Prostate gland (tissue), 2 donors: Measurements from ENCODE around the gene MIS18A. TPM values are rescaled to one million over a fixed set of nuclear protein-coding genes. Genes with fewer than 3 reads are reported as not detected.

Source experiments
- DNase-seq: peaks from one replicate; pipeline ENCODE4 v3.0.0-alpha.2; 2019; ENCODE audit warnings: low spot score
- H3K27ac ChIP-seq, 2 donors: fragments of 200-600 bp; sonication (generic); 2 replicates each; pipeline ENCODE4 v1.5.1; 2017 to 2019
- H3K27me3 ChIP-seq: fragments of 200-600 bp; sonication (generic); replicated peaks from 2 replicates; pipeline ENCODE4 v1.5.1; 2019; ENCODE audit not compliant: insufficient read depth
- H3K36me3 ChIP-seq, 2 donors: fragments of 200-600 bp; sonication (generic); 1 replicate in 1 of 2; 2 replicates in 1 of 2; pipeline versions ENCODE4 v1.5.1 to v1.8.1; 2017 to 2019
- H3K4me1 ChIP-seq: fragments of 200-600 bp; sonication (generic); replicated peaks from 2 replicates; pipeline ENCODE4 v1.5.1; 2019
- H3K4me3 ChIP-seq, 2 donors: fragments of 200-600 bp; sonication (generic); 2 replicates each; pipeline ENCODE4 v1.5.1; 2017 to 2019
- H3K9me3 ChIP-seq: fragments of 200-600 bp; sonication (generic); 2 replicates; pipeline ENCODE4 v1.5.1; 2017
- POLR2A ChIP-seq: fragments of 450-650 bp; IDR thresholded peaks from one replicate; pipeline ENCODE4 v1.6.1; 2016; ENCODE audit warnings: antibody characterized with exemption, mild to moderate bottlenecking
- POLR2AphosphoS5 ChIP-seq: sonication (generic); formaldehyde crosslinking; IDR thresholded peaks from one replicate; pipeline ENCODE4 v1.6.1; 2017; ENCODE audit warnings: antibody characterized with exemption
- WGBS: methylation state at CpG from one replicate; pipeline ENCODE4 v1.1.5; 2018; 5-methylcytosine and 5-hydroxymethylcytosine counted together
- intact Hi-C: fragments of 100-400 bp; cut with DNase I; formaldehyde crosslinking; loops from one replicate; pipeline ENCODE4 v1.14.2; 2022
- total RNA-seq, 2 donors: library from RNA; depleted of rRNA; stranded (reverse); fragments of >200 nt; gene quantifications; one replicate each; pipeline ENCODE4 v1.1.0, GENCODE V29; 2016
- TF ChIP-seq, protein P1 (sequence below), 4 experiments: fragments of 200-600 bp in 2 of 4; fragments of 450-650 bp in 2 of 4; sonication (generic) in 2 of 4; IDR thresholded peaks; 1 replicate in 3 of 4; 2 replicates in 1 of 4; pipeline ENCODE4 v1.5.1; 2016 to 2019; ENCODE audit warnings: antibody characterized with exemption in 4 of 4, mild to moderate bottlenecking in 2 of 4, moderate library complexity in 2 of 4

MIS18A gene
- total RNA-seq, 2 donors from 2014 or later: 10.7 to 17.8 TPM

- DNase-seq: no peak
- no peak overlapping the region for H3K27ac ChIP-seq
- H3K27me3 ChIP-seq: no peaks in the 10 kb centered on the region
- peaks cover 30 to 33% of the 10 kb centered on the region in 2 donors for H3K36me3 ChIP-seq
- intact Hi-C loops: no loop called here
- no peaks in the 10 kb centered on the region for H3K9me3 ChIP-seq
- no peak overlapping the region for H3K4me3 ChIP-seq
- no peaks in the 10 kb centered on the region for H3K4me1 ChIP-seq
- 94% methylated on average over 7 of the region's 7 CpGs for WGBS
- TF ChIP-seq POLR2AphosphoS5: no peak
- no peak for TF ChIP-seq POLR2A
- TF ChIP-seq, protein P1, sequence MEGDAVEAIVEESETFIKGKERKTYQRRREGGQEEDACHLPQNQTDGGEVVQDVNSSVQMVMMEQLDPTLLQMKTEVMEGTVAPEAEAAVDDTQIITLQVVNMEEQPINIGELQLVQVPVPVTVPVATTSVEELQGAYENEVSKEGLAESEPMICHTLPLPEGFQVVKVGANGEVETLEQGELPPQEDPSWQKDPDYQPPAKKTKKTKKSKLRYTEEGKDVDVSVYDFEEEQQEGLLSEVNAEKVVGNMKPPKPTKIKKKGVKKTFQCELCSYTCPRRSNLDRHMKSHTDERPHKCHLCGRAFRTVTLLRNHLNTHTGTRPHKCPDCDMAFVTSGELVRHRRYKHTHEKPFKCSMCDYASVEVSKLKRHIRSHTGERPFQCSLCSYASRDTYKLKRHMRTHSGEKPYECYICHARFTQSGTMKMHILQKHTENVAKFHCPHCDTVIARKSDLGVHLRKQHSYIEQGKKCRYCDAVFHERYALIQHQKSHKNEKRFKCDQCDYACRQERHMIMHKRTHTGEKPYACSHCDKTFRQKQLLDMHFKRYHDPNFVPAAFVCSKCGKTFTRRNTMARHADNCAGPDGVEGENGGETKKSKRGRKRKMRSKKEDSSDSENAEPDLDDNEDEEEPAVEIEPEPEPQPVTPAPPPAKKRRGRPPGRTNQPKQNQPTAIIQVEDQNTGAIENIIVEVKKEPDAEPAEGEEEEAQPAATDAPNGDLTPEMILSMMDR (IDR thresholded peaks at IDR 0.05): no peak
Observed at GRCh38 chr21:32319012-32319411, 40.2 kb upstream of the MIS18A start.

GRCh38 chr21:32317726-32318125 lies 38.9 kb upstream of the MIS18A start:
- H3K4me1 ChIP-seq: no peaks in the 10 kb centered on the region
- TF ChIP-seq POLR2AphosphoS5 (no peak), POLR2A (no peak)
- TF ChIP-seq, protein P1 (IDR thresholded peaks at IDR 0.05): no peak
- intact Hi-C loops: no loop called here
- no peak overlapping the region for H3K27ac ChIP-seq
- WGBS: 89% methylated on average over 8 of the region's 9 CpGs
- no peaks in the 10 kb centered on the region for H3K27me3 ChIP-seq
- H3K36me3 ChIP-seq: peaks cover 17 to 24% of the 10 kb centered on the region in 2 donors
- DNase-seq: no peak
- no peak overlapping the region for H3K4me3 ChIP-seq
- H3K9me3 ChIP-seq: no peaks in the 10 kb centered on the region

- Histone ChIP-seq H3K4me1 (no peaks in the 10 kb centered on the region), H3K27me3 (no peaks in the 10 kb centered on the region), H3K27ac (no peak overlapping the region), H3K36me3 (peaks cover 16 to 24% of the 10 kb centered on the region in 2 donors), H3K4me3 (no peak overlapping the region), H3K9me3 (no peaks in the 10 kb centered on the region)
- WGBS: 94% methylated on average over 22 of the region's 22 CpGs
- DNase-seq: no peak
- TF ChIP-seq, protein P1 (IDR thresholded peaks at IDR 0.05): no peak
- TF ChIP-seq POLR2A (no peak), POLR2AphosphoS5 (no peak)
- intact Hi-C loops: no loop called here
Observed at GRCh38 chr21:32316361-32317215, 37.7 kb upstream of the MIS18A start.

DNA sequence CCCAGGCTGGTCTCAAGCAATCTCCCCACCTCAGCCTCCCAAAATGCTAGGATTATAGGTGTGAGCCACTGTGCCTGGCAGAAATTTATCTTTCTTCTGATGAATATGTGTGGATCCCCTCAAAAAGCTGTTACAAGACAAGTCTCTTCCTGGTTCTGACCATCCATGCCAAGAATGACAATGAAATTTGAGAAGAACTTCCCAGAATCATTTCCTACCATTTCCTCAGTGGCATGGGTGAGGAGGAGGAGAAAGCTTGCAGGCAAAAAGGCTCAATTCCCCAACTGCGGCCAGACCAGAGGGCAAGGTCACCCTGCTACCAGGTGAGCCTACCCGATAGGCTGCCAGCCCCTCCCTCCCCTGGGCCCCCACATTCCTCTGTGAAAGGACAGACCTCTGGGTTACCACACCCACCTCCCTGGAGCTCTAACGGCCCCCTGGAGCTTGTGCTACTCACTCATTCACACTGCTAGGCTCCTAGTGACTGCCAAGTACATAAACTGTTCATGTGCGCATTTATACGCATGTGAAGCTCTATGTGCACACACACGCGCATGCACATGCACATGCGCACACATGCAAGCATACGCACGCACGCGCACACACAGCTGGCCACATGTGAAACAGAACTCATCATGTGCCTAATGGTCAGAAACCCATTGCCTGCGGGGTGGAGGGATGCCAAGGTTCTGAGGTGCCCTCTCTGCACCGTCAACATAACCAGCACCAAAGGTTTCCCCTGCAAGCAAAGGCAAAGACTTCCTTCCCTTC lies 36.8 kb upstream of the MIS18A start:
- H3K4me1 ChIP-seq: no peaks in the 10 kb centered on the region
- TF ChIP-seq POLR2A: no peak
- no peaks in the 10 kb centered on the region for H3K9me3 ChIP-seq
- peaks cover 16 to 24% of the 10 kb centered on the region in 2 donors for H3K36me3 ChIP-seq
- H3K27ac ChIP-seq: no peak overlapping the region
- intact Hi-C loops: no loop called here
- no peaks in the 10 kb centered on the region for H3K27me3 ChIP-seq
- DNase-seq: no peak
- WGBS: 84% methylated on average over 14 of the region's 14 CpGs
- H3K4me3 ChIP-seq: no peak overlapping the region

DNA sequence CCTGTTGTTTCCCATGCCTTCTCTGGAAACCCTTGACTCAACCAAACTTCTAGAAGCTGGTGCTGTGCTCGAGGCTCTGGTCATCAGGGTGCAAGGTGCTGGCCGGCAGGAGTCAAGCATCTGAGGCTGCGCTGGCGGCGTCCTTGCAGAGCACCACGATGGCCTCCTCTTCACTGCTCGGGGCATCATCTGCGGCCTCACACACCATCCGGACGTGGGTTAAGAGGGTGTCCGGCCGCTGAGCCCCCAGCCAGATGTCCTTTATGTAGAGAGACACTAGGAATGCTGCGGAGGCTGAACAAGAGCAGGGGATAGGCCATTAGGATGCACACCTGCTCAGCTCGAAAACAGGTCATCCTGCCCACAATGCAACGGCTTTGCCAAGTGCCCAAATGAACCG lies 36.0 kb upstream of the MIS18A start:
- Histone ChIP-seq H3K4me1 (no peaks in the 10 kb centered on the region), H3K27ac (no peak overlapping the region), H3K36me3 (peaks cover 11 to 24% of the 10 kb centered on the region in 2 donors), H3K9me3 (no peaks in the 10 kb centered on the region), H3K27me3 (no peaks in the 10 kb centered on the region), H3K4me3 (no peak overlapping the region)
- WGBS: 94% methylated on average over 16 of the region's 16 CpGs
- DNase-seq: no peak
- intact Hi-C loops: no loop called here
- TF ChIP-seq POLR2A: no peak
- no peak for TF ChIP-seq POLR2AphosphoS5
- TF ChIP-seq, protein P1 (IDR thresholded peaks at IDR 0.05): no peak
